Loucy (cell line): ENCODE data around the gene ECPAS.

Experiments
- CTCF ChIP-seq: fragments of 200-600 bp; sonication (generic); conservative IDR thresholded peaks from 2 replicates; pipeline ENCODE4 v1.5.1; 2014; ENCODE audit warnings: mild to moderate bottlenecking, antibody characterized with exemption, low read length
- EZH2phosphoT487 ChIP-seq: fragments of 200-600 bp; IDR thresholded peaks from 2 replicates; pipeline ENCODE4 v1.6.1; 2018; ENCODE audit warnings: antibody characterized with exemption, mild to moderate bottlenecking, moderate library complexity, borderline replicate concordance

GRCh38 chr9:111411266-111411665, 72.9 kb downstream of the ECPAS start:
- no peak for TF ChIP-seq EZH2phosphoT487
- TF ChIP-seq CTCF = no peak
